Memory B cell (primary cell): ENCODE measurements around the gene ZNF649.
A peak's percentile ranks its signal among the peaks of the same experiment; 100 is the strongest.

Experiments
- ATAC-seq: fragments of 150-1000 bp; cut with Tn5 transposase; 2 replicates; pipeline ENCODE4 v1.10.0; 2021; ENCODE audit warnings: low read depth, mild to moderate bottlenecking, moderate library complexity
- DNase-seq, 2 donors: peaks; one replicate each; pipeline ENCODE4 v3.0.0; 2022; ENCODE audit warnings: low spot score in 2 of 2
- H3K27ac Mint-ChIP-seq: one replicate; pipeline ENCODE4 v1.8.0; 2022; ENCODE audit warnings: mild to moderate bottlenecking, moderate library complexity, mixed read lengths
- H3K27me3 Mint-ChIP-seq: one replicate; pipeline ENCODE4 v1.8.0; 2022; ENCODE audit warnings: mixed read lengths
- H3K36me3 Mint-ChIP-seq: one replicate; pipeline ENCODE4 v1.8.0; 2022; ENCODE audit warnings: mild to moderate bottlenecking, mixed read lengths
- H3K4me1 Mint-ChIP-seq: one replicate; pipeline ENCODE4 v1.8.0; 2022; ENCODE audit warnings: mixed read lengths
- H3K4me3 Mint-ChIP-seq: one replicate; pipeline ENCODE4 v1.8.0; 2022; ENCODE audit warnings: mild to moderate bottlenecking, moderate library complexity, mixed read lengths
- H3K9me3 Mint-ChIP-seq: one replicate; pipeline ENCODE4 v1.8.0; 2022; ENCODE audit warnings: mixed read lengths

ZNF649 gene

GRCh38 chr19:51904331-51905165, at the start of gene ZNF649:
Gene ZNF649, minus strand, starts transcription at chr19:51905017. Its CDS starts 4,910 bp downstream, at chr19:51900107.
- H3K4me1 Mint-ChIP-seq, result peaks cover 13% of the 10 kb centered on the region
- H3K36me3 Mint-ChIP-seq, result peaks cover 36% of the 10 kb centered on the region
- peaks cover 3% of the 10 kb centered on the region for H3K27me3 Mint-ChIP-seq
- H3K4me3 Mint-ChIP-seq, result peak within 1 kb of the TSS; percentile 98
- DNase-seq (peak; percentile 76 to 82), ATAC-seq (peak; percentile 96)
- H3K27ac Mint-ChIP-seq, result peak within 1 kb of the TSS; percentile 91
- H3K9me3 Mint-ChIP-seq, result peaks cover 21% of the 10 kb centered on the region

DNA sequence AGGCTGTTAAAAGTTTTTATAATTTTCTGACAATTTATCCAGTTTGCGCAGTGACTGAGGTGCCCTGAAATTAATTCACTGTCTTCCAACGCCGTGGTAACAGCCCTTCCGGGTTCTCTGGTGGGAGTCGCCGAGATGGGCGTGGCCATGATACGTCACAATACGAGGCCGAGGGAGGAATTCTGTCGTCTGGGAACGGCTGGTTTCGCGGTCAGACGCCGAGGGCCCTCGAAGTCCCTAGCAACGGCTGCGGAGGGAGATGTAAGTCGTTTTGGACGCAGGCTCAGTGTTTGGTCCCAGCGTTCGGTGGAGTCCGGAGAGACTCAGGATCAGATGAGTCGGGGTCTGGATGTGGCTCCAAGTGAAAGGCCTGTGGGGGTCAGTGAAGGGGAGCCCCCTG, 44.2 kb upstream of the ZNF649 start:
- peaks cover 25% of the 10 kb centered on the region for H3K9me3 Mint-ChIP-seq
- H3K4me1 Mint-ChIP-seq, result no peaks in the 10 kb centered on the region
- H3K27ac Mint-ChIP-seq, result no peak overlapping the region
- no peak overlapping the region for H3K4me3 Mint-ChIP-seq
- H3K27me3 Mint-ChIP-seq, result no peaks in the 10 kb centered on the region
- peaks cover 24% of the 10 kb centered on the region for H3K36me3 Mint-ChIP-seq
- ATAC-seq (no peak), DNase-seq (no peak)

GRCh38 chr19:51946602-51947001, 41.8 kb upstream of the ZNF649 start:
- Mint-ChIP-seq H3K36me3 (peaks cover 41% of the 10 kb centered on the region), H3K4me1 (no peaks in the 10 kb centered on the region)

GRCh38 chr19:51944798-51945552, 40.2 kb upstream of the ZNF649 start:
- H3K4me3 Mint-ChIP-seq, result no peak overlapping the region
- H3K9me3 Mint-ChIP-seq, result peaks cover 31% of the 10 kb centered on the region
- no peaks in the 10 kb centered on the region for H3K27me3 Mint-ChIP-seq
- no peak overlapping the region for H3K27ac Mint-ChIP-seq
- no peak for DNase-seq
- no peak for ATAC-seq
- H3K36me3 Mint-ChIP-seq, result peaks cover 55% of the 10 kb centered on the region
- no peaks in the 10 kb centered on the region for H3K4me1 Mint-ChIP-seq

More at GRCh38 chr19:51946602-51947001, 41.8 kb upstream of the ZNF649 start:
- no peak for DNase-seq
- no peak for ATAC-seq
- H3K9me3 Mint-ChIP-seq, result peaks cover 28% of the 10 kb centered on the region
- H3K4me3 Mint-ChIP-seq, result no peak overlapping the region
- H3K27ac Mint-ChIP-seq, result no peak overlapping the region
- no peaks in the 10 kb centered on the region for H3K27me3 Mint-ChIP-seq

GRCh38 chr19:51938936-51939335, 34.1 kb upstream of the ZNF649 start:
- Mint-ChIP-seq H3K27ac (no peak overlapping the region), H3K27me3 (no peaks in the 10 kb centered on the region), H3K4me1 (no peaks in the 10 kb centered on the region), H3K4me3 (no peak overlapping the region), H3K9me3 (peaks cover 28% of the 10 kb centered on the region), H3K36me3 (peaks cover 88% of the 10 kb centered on the region)
- no peak for DNase-seq
- ATAC-seq, result no peak

- Mint-ChIP-seq H3K36me3 (peaks cover 73% of the 10 kb centered on the region), H3K9me3 (peaks cover 20% of the 10 kb centered on the region)
Observed at GRCh38 chr19:51931921-51932320, 27.1 kb upstream of the ZNF649 start.

DNA sequence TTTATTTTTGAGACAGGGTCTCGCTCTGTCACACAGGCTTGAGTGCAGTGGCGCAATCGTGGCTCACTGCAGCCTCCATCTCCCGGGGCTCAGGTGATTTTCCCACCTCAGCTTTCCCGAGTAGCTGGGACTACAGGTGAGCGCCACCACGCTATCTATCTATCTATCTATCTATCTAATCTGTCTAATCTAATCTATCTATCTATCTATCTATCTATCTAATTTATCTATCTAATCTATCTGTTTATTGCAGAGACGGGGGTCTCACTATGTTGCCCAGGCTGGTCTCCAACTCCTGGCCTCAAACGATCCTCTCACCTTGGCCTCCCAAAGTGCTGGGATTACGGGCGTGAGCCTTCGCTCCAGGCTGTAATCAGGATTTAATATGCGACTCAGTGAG, 23.0 kb upstream of the ZNF649 start:
- Mint-ChIP-seq H3K9me3 (peaks cover 25% of the 10 kb centered on the region), H3K4me3 (peak overlapping the region; percentile 100), H3K27me3 (no peaks in the 10 kb centered on the region)

More at GRCh38 chr19:51931921-51932320, 27.1 kb upstream of the ZNF649 start:
- H3K27ac Mint-ChIP-seq, result no peak overlapping the region
- no peaks in the 10 kb centered on the region for H3K27me3 Mint-ChIP-seq
- H3K4me1 Mint-ChIP-seq, result peaks cover 16% of the 10 kb centered on the region
- no peak for DNase-seq
- H3K4me3 Mint-ChIP-seq, result no peak overlapping the region
- ATAC-seq, result no peak

GRCh38 chr19:51926784-51927741, 22.2 kb upstream of the ZNF649 start, which contains the start of gene ZNF613:
Gene ZNF613, plus strand, starts transcription at chr19:51927472. Its CDS starts 8,749 bp downstream, at chr19:51936221.
- peak within 1 kb of the TSS; percentile 96 for H3K27ac Mint-ChIP-seq
- ATAC-seq (peak; percentile 87), DNase-seq (peak; percentile 76 to 79)
- H3K36me3 Mint-ChIP-seq, result peaks cover 42% of the 10 kb centered on the region
- peaks cover 19% of the 10 kb centered on the region for H3K4me1 Mint-ChIP-seq
- H3K4me3 Mint-ChIP-seq, result peak within 1 kb of the TSS; percentile 100
- H3K9me3 Mint-ChIP-seq, result peaks cover 25% of the 10 kb centered on the region
- no peaks in the 10 kb centered on the region for H3K27me3 Mint-ChIP-seq

More for the DNA sequence above, 23.0 kb upstream of the ZNF649 start:
- Mint-ChIP-seq H3K4me1 (peaks cover 19% of the 10 kb centered on the region), H3K36me3 (peaks cover 47% of the 10 kb centered on the region), H3K27ac (peak overlapping the region; percentile 96)
- DNase-seq, result no peak
- no peak for ATAC-seq

DNA sequence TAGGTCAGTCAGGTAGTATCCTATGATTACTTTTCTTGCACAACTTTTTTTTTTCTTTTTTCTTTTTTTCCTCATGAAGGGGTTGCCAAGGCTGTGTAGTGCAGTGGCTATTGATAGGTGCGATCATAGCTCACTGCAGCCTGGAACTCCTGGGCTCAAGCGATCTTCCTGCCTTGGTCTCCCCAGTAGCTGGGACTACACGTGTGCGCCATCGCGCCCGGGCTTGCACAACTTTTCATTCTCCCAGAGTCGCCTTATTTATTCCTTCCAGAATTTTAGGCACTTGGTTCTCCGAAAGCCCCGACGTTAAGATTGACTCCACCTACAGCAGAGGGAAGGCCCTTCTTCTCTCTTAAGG, 21.6 kb upstream of the ZNF649 start:
- Mint-ChIP-seq H3K4me1 (peaks cover 19% of the 10 kb centered on the region), H3K9me3 (peaks cover 21% of the 10 kb centered on the region), H3K36me3 (peaks cover 38% of the 10 kb centered on the region), H3K27me3 (no peaks in the 10 kb centered on the region), H3K4me3 (peak overlapping the region; percentile 100), H3K27ac (peak overlapping the region; percentile 96)
- DNase-seq (no peak), ATAC-seq (no peak)

DNA sequence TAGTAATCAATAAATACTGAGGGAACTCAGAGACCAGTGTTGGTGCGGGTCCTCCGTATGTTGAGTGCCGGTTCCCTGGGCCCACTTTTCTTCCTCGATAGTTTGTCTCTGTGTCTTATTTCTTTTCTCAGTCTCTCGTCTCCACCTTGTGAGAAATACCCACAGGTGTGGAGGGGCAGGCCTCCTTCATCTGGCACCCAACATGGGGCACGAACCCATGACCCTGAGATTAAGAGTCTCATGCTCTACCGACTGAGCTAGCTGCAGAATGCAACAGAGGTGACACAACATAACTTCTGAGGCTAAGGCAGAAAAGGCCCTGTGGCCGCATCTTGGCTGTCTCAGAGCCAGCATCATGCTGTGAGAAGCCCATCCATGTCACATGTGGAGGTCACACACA, 17.1 kb upstream of the ZNF649 start:
- no peak overlapping the region for H3K4me3 Mint-ChIP-seq
- H3K4me1 Mint-ChIP-seq, result peaks cover 3% of the 10 kb centered on the region
- no peaks in the 10 kb centered on the region for H3K27me3 Mint-ChIP-seq
- H3K36me3 Mint-ChIP-seq, result peaks cover 15% of the 10 kb centered on the region
- H3K9me3 Mint-ChIP-seq, result peaks cover 19% of the 10 kb centered on the region
- DNase-seq (no peak), ATAC-seq (no peak)
- H3K27ac Mint-ChIP-seq, result no peak overlapping the region

DNA sequence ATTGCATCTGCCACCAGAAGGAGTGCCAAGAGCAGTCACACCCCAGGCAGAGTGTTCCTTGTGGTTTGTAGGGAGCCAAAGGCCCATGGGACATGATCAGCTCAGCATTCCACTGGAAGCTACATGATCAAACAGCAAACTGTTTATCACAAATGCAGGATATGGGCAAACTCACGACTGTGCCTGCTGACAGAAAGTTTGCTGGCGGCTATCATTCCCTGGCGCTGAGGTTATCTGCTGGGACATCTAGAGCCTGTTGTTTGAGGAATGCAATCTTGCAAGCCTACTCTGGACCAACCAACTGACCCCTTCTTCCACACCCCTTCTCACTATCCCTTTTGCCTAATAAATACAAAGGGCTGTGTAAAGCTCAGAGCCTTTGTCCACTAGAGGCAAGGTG, 14.8 kb upstream of the ZNF649 start:
- ATAC-seq (no peak), DNase-seq (no peak)
- Mint-ChIP-seq H3K27ac (no peak overlapping the region), H3K4me1 (peaks cover 3% of the 10 kb centered on the region), H3K4me3 (no peak overlapping the region), H3K27me3 (no peaks in the 10 kb centered on the region), H3K9me3 (peaks cover 19% of the 10 kb centered on the region), H3K36me3 (peaks cover 14% of the 10 kb centered on the region)

DNA sequence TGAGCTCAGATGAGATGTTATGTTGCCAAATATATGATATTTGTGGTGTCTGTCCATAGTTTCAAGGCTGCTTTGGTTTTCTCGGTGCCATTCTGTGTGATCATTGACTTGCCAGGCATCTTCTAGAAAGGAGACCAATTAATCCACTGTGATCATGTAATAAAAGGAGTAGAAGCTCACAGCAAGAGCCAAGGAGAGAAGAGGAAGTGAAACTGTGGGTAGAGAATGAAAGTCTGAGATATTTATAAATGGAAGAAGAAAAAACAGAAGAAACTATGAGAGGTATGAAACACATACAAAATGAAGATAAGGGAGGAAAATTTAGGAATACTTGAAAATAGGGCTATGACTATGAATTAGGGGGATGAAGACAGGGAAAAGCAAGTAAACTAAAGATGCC, 11.3 kb upstream of the ZNF649 start:
- H3K9me3 Mint-ChIP-seq, result peaks cover 23% of the 10 kb centered on the region

GRCh38 chr19:51915324-51915867, 10.6 kb upstream of the ZNF649 start:
- H3K4me1 Mint-ChIP-seq, result peaks cover 3% of the 10 kb centered on the region
- H3K36me3 Mint-ChIP-seq, result peaks cover 11% of the 10 kb centered on the region
- H3K27ac Mint-ChIP-seq, result no peak overlapping the region
- peaks cover 25% of the 10 kb centered on the region for H3K9me3 Mint-ChIP-seq
- H3K27me3 Mint-ChIP-seq, result no peaks in the 10 kb centered on the region
- no peak overlapping the region for H3K4me3 Mint-ChIP-seq
- ATAC-seq, result no peak
- DNase-seq, result no peak

More for the DNA sequence above, 11.3 kb upstream of the ZNF649 start:
- Mint-ChIP-seq H3K27me3 (no peaks in the 10 kb centered on the region), H3K27ac (no peak overlapping the region), H3K4me1 (peaks cover 3% of the 10 kb centered on the region), H3K4me3 (no peak overlapping the region), H3K36me3 (peaks cover 13% of the 10 kb centered on the region)
- ATAC-seq (no peak), DNase-seq (no peak)
